HepG2 (cell line): ENCODE data around the gene FOXA1. TPM values are rescaled to one million over a fixed set of nuclear protein-coding genes. Genes with fewer than 3 reads are reported as not detected.
A peak's percentile ranks its signal among the peaks of the same experiment; 100 is the strongest.

Source experiments
- ARHGAP35 ChIP-seq: sonication (generic); formaldehyde crosslinking; IDR thresholded peaks from 2 replicates; pipeline ENCODE4 v1.9.0; 2022; ENCODE audit warnings: mild to moderate bottlenecking, inconsistent platforms, moderate library complexity, missing genetic modification reagents, borderline replicate concordance
- ASH2L ChIP-seq: fragments of 300-600, 200-600 bp; sonication (generic); IDR thresholded peaks from 2 replicates; pipeline ENCODE4 v1.7.0; 2017; ENCODE audit warnings: low read depth, mild to moderate bottlenecking, moderate library complexity, mixed read lengths, low read length; ENCODE audit not compliant: insufficient read length
- EEA1 ChIP-seq: sonication (generic); formaldehyde crosslinking; IDR thresholded peaks from 2 replicates; pipeline ENCODE4 v1.5.1; 2020; ENCODE audit warnings: mild to moderate bottlenecking, missing genetic modification reagents, borderline replicate concordance
- GABPA ChIP-seq, 2 experiments: IDR thresholded peaks; 2 replicates each; pipeline ENCODE4 v1.6.1; 2011 to 2016; ENCODE audit warnings: low read depth in 2 of 2, low read length in 1 of 2, missing biosample characterization in 1 of 2, missing genetic modification characterization in 1 of 2
- KDM6A ChIP-seq: IDR thresholded peaks from 2 replicates; pipeline ENCODE4 v1.6.1; 2016; ENCODE audit warnings: low read depth
- KLF11 ChIP-seq: IDR thresholded peaks from 2 replicates; pipeline ENCODE4 v1.6.1; 2016; ENCODE audit warnings: missing compliant biosample characterization
- MTA3 ChIP-seq: sonication (generic); formaldehyde crosslinking; IDR thresholded peaks from 2 replicates; pipeline ENCODE4 v1.4.0; 2020; ENCODE audit warnings: missing genetic modification reagents
- SCMH1 ChIP-seq: sonication (generic); formaldehyde crosslinking; IDR thresholded peaks from 2 replicates; pipeline ENCODE4 v1.9.0; 2021; ENCODE audit warnings: missing genetic modification reagents, mild to moderate bottlenecking, borderline replicate concordance
- SRF ChIP-seq: IDR thresholded peaks from 2 replicates; pipeline ENCODE4 v1.6.1; 2011; ENCODE audit warnings: mild to moderate bottlenecking, low read depth, low read length, moderate library complexity
- WIZ ChIP-seq: sonication (generic); formaldehyde crosslinking; IDR thresholded peaks from 2 replicates; pipeline ENCODE4 v1.5.1; 2020; ENCODE audit warnings: mild to moderate bottlenecking, missing genetic modification reagents
- ZBTB8A ChIP-seq: sonication (generic); formaldehyde crosslinking; IDR thresholded peaks from 2 replicates; pipeline ENCODE4 v1.4.0; 2020; ENCODE audit warnings: mild to moderate bottlenecking, low read depth, missing genetic modification reagents, borderline replicate concordance
- ZFP36 ChIP-seq: fragments of 150-350 bp; IDR thresholded peaks from 2 replicates; pipeline ENCODE4 v1.6.1; 2018; ENCODE audit warnings: borderline replicate concordance, low read length, low read depth; ENCODE audit not compliant: partially characterized antibody
- ZNF235 ChIP-seq: sonication (generic); formaldehyde crosslinking; IDR thresholded peaks from 2 replicates; pipeline ENCODE4 v1.8.1; 2023; ENCODE audit warnings: mild to moderate bottlenecking, missing genetic modification reagents, borderline replicate concordance
- ZNF607 ChIP-seq: sonication (generic); formaldehyde crosslinking; IDR thresholded peaks from 2 replicates; pipeline ENCODE4 v1.5.1; 2020; ENCODE audit warnings: missing genetic modification reagents, mild to moderate bottlenecking, borderline replicate concordance
- ZZZ3 ChIP-seq: sonication (generic); formaldehyde crosslinking; IDR thresholded peaks from 2 replicates; pipeline ENCODE4 v1.4.0; 2020; ENCODE audit warnings: missing genetic modification reagents, mild to moderate bottlenecking, borderline replicate concordance
- polyA plus RNA-seq, 8 experiments: library from polyadenylated mRNA; depleted of rRNA in 3 of 8; stranded (reverse) in 7 of 8; unstranded in 1 of 8; fragments of >200 nt; fragmentation: Illumina TruSeq in 4 of 8; extraction: Trizol in 4 of 8; gene quantifications; 2 replicates each; pipeline versions ENCODE4 v1.2.1 to v1.2.3, GENCODE V29; 2011 to 2016; ENCODE audit warnings: low read depth in 4 of 8, missing spikeins in 1 of 8, mixed read lengths in 1 of 8; ENCODE audit not compliant: insufficient read depth in 1 of 8
- total RNA-seq, 5 experiments: library from RNA; depleted of rRNA; stranded (reverse); fragments of >200 nt; fragmentation: Illumina TruSeq; extraction: Trizol; gene quantifications; 2 replicates each; pipeline ENCODE4 v1.2.3, GENCODE V29; 2016; ENCODE audit warnings: low read depth in 1 of 5
- TF ChIP-seq, protein P1 (sequence below): fragments of 450-650 bp; IDR thresholded peaks from 2 replicates; pipeline ENCODE4 v1.6.1; 2016
- TF ChIP-seq, protein P2 (sequence below): sonication (generic); formaldehyde crosslinking; IDR thresholded peaks from 2 replicates; pipeline ENCODE4 v1.4.0; 2020; ENCODE audit warnings: mild to moderate bottlenecking, missing genetic modification reagents, borderline replicate concordance
- TF ChIP-seq, protein P3 (sequence below): sonication (generic); formaldehyde crosslinking; IDR thresholded peaks from 2 replicates; pipeline ENCODE4 v1.4.0; 2020; ENCODE audit warnings: missing genetic modification reagents
- TF ChIP-seq, protein P4 (sequence below): sonication (generic); formaldehyde crosslinking; IDR thresholded peaks from 2 replicates; pipeline ENCODE4 v1.8.0; 2022; ENCODE audit warnings: low read depth, missing genetic modification reagents

FOXA1 gene
- total and polyA plus RNA-seq, 2 of the 13 experiments (the other 11 are each of a cell fraction or from before 2014, with no cell fraction given) = 43.4 to 58.6 TPM

DNA sequence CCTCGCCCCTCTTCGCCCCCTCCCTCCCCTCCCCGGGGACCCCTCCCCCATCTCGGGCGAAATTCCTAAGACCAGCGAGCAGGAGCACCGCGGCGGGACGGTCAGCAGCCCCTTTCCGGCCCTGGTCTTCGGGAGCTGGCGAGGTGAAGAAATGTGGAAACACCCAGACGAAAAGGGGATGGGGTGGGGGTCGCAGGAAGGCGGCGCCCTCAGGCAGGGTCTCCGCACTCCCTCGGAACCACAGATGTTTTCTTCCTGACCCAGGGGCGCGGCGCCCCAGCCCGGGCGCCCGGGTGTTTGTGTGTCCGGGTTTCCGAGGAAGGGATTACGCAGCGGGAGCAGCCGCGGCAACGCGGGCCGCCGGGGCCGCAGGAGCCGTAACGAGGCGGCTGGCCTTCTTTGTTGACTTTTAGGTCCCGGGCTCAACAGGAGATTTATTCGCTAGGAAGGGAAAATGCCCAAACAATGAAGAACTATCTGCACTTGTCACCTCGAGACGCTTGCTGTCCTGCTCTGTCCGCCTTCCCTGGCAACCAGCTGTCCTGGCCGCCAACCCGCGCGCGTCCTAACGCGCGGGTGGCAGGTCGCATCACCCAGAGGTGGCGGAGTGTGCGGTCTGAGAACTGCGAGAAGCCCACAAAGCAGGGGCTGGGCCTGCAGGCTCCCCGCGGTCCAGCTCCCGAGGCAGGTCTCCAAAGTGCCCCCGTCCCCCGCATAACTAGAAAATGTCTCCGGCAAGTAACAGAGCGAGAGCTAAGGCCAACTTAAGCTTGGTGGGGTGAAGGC lies 7.0 kb downstream of the FOXA1 start (continued):
- TF ChIP-seq ZZZ3 (CRISPR knock-in tag) (no peak; the same call in 1 of the 2 replicates), ASH2L (peak; percentile 100), ZNF235 (CRISPR knock-in tag) (0 out of 2 replicates have a peak, but pooled peaks have one; percentile 71), ARHGAP35 (CRISPR knock-in tag) (peak; percentile 97), KDM6A (no peak), ZFP36 (no peak), KLF11 (peak; percentile 51; the same call in 1 of the 2 replicates), SRF (no peak), GABPA (IDR thresholded peaks at IDR 0.05; ENCODE audit: low read depth, low read length) (no peak), GABPA (CRISPR knock-in tag; IDR thresholded peaks at IDR 0.05; ENCODE audit: low read depth) (peak; percentile 16; the same call in 1 of the 2 replicates), ZNF607 (CRISPR knock-in tag) (peak; percentile 77), EEA1 (CRISPR knock-in tag) (peak; percentile 69), SCMH1 (CRISPR knock-in tag) (no peak), ZBTB8A (no peak), MTA3 (CRISPR knock-in tag) (no peak), WIZ (CRISPR knock-in tag) (no peak; the same call in 1 of the 2 replicates)
- TF ChIP-seq, protein P1, sequence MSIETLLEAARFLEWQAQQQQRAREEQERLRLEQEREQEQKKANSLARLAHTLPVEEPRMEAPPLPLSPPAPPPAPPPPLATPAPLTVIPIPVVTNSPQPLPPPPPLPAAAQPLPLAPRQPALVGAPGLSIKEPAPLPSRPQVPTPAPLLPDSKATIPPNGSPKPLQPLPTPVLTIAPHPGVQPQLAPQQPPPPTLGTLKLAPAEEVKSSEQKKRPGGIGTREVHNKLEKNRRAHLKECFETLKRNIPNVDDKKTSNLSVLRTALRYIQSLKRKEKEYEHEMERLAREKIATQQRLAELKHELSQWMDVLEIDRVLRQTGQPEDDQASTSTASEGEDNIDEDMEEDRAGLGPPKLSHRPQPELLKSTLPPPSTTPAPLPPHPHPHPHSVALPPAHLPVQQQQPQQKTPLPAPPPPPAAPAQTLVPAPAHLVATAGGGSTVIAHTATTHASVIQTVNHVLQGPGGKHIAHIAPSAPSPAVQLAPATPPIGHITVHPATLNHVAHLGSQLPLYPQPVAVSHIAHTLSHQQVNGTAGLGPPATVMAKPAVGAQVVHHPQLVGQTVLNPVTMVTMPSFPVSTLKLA = no peak
- TF ChIP-seq, protein P2, sequence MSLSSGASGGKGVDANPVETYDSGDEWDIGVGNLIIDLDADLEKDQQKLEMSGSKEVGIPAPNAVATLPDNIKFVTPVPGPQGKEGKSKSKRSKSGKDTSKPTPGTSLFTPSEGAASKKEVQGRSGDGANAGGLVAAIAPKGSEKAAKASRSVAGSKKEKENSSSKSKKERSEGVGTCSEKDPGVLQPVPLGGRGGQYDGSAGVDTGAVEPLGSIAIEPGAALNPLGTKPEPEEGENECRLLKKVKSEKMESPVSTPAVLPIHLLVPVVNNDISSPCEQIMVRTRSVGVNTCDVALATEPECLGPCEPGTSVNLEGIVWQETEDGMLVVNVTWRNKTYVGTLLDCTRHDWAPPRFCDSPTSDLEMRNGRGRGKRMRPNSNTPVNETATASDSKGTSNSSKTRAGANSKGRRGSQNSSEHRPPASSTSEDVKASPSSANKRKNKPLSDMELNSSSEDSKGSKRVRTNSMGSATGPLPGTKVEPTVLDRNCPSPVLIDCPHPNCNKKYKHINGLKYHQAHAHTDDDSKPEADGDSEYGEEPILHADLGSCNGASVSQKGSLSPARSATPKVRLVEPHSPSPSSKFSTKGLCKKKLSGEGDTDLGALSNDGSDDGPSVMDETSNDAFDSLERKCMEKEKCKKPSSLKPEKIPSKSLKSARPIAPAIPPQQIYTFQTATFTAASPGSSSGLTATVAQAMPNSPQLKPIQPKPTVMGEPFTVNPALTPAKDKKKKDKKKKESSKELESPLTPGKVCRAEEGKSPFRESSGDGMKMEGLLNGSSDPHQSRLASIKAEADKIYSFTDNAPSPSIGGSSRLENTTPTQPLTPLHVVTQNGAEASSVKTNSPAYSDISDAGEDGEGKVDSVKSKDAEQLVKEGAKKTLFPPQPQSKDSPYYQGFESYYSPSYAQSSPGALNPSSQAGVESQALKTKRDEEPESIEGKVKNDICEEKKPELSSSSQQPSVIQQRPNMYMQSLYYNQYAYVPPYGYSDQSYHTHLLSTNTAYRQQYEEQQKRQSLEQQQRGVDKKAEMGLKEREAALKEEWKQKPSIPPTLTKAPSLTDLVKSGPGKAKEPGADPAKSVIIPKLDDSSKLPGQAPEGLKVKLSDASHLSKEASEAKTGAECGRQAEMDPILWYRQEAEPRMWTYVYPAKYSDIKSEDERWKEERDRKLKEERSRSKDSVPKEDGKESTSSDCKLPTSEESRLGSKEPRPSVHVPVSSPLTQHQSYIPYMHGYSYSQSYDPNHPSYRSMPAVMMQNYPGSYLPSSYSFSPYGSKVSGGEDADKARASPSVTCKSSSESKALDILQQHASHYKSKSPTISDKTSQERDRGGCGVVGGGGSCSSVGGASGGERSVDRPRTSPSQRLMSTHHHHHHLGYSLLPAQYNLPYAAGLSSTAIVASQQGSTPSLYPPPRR (CRISPR knock-in tag) = peak; percentile 61; the same call in 1 of the 2 replicates
- TF ChIP-seq, protein P3, sequence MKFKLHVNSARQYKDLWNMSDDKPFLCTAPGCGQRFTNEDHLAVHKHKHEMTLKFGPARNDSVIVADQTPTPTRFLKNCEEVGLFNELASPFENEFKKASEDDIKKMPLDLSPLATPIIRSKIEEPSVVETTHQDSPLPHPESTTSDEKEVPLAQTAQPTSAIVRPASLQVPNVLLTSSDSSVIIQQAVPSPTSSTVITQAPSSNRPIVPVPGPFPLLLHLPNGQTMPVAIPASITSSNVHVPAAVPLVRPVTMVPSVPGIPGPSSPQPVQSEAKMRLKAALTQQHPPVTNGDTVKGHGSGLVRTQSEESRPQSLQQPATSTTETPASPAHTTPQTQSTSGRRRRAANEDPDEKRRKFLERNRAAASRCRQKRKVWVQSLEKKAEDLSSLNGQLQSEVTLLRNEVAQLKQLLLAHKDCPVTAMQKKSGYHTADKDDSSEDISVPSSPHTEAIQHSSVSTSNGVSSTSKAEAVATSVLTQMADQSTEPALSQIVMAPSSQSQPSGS (CRISPR knock-in tag) = peak; percentile 53; the same call in 1 of the 2 replicates
- TF ChIP-seq, protein P4, sequence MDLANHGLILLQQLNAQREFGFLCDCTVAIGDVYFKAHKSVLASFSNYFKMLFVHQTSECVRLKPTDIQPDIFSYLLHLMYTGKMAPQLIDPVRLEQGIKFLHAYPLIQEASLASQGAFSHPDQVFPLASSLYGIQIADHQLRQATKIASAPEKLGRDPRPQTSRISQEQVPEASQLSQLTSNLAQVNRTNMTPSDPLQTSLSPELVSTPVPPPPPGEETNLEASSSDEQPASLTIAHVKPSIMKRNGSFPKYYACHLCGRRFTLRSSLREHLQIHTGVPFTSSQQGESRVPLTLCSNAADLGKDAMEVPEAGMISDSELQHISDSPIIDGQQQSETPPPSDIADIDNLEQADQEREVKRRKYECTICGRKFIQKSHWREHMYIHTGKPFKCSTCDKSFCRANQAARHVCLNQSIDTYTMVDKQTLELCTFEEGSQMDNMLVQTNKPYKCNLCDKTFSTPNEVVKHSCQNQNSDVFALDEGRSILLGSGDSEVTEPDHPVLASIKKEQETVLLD (CRISPR knock-in tag) = no peak
